ENCODE results near the gene OPRD1. TPM values are rescaled to one million over a fixed set of nuclear protein-coding genes. Genes with fewer than 3 reads are reported as not detected.

The OPRD1 gene
- total and polyA plus RNA-seq, 2 of the 4 experiments (the other 2 are of a cell fraction): under 0.01 TPM; not detected in 1

GRCh38 chr1:28917757-28918118, 105.8 kb downstream of the OPRD1 start:
- TF ChIP-seq MAZ (IDR thresholded peaks at IDR 0.05; ENCODE audit: borderline replicate concordance, low read depth, low read length) (no peak), RFX5 (IDR thresholded peaks at IDR 0.05; ENCODE audit: low read depth, low read length) (no peak), RAD21 (IDR thresholded peaks at IDR 0.05; ENCODE audit: low read length) (no peak), CHD1 (IDR thresholded peaks at IDR 0.05; ENCODE audit: low read depth, low read length) (no peak), MXI1 (IDR thresholded peaks at IDR 0.05; ENCODE audit: borderline replicate concordance, low read depth, low read length) (no peak), BHLHE40 (IDR thresholded peaks at IDR 0.05; ENCODE audit: low read depth, low read length) (no peak), RCOR1 (IDR thresholded peaks at IDR 0.05; ENCODE audit: insufficient replicate concordance, low read length) (no peak), CTCF (conservative IDR thresholded peaks at IDR 0.05; ENCODE audit: low read depth, low read length) (no peak), MAFK (IDR thresholded peaks at IDR 0.05; ENCODE audit: low read depth, low read length) (no peak), NFE2L2 (IDR thresholded peaks at IDR 0.05; ENCODE audit: low read depth, low read length) (no peak), POLR2A (IDR thresholded peaks at IDR 0.05; ENCODE audit: low read depth, low read length) (no peak), USF2 (IDR thresholded peaks at IDR 0.05; ENCODE audit: low read depth, low read length) (no peak), FOS (IDR thresholded peaks at IDR 0.05; ENCODE audit: low read depth, low read length) (no peak), SMC3 (IDR thresholded peaks at IDR 0.05; ENCODE audit: low read depth, low read length) (no peak), ELK1 (IDR thresholded peaks at IDR 0.05; ENCODE audit: borderline replicate concordance, low read depth, low read length) (no peak), CEBPB (IDR thresholded peaks at IDR 0.05; ENCODE audit: low read depth, low read length) (no peak)
- Histone ChIP-seq H2AK9ac (replicated peaks; ENCODE audit: low read depth, low read length, poor library complexity) (no peak overlapping the region), H3K36me3 (ENCODE audit: control insufficient read depth, insufficient read depth, low read length) (no peaks in the 10 kb centered on the region), H2BK120ac (ENCODE audit: low read depth, low read length) (no peak overlapping the region), H3K23ac (ENCODE audit: low read depth, low read length) (no peak overlapping the region), H3K4me2 (ENCODE audit: low read depth, low read length) (no peak overlapping the region), H3K56ac (ENCODE audit: extremely low read depth, insufficient read depth, low read length) (no peak overlapping the region), H2BK20ac (ENCODE audit: low read depth, low read length) (no peak overlapping the region), H3K27me3 (ENCODE audit: control insufficient read depth, insufficient read depth, low read length) (no peaks in the 10 kb centered on the region), H3K9me3 (ENCODE audit: control insufficient read depth, insufficient read depth, low read length) (no peaks in the 10 kb centered on the region), H4K5ac (ENCODE audit: low read depth, low read length) (no peak overlapping the region), H4K20me1 (ENCODE audit: insufficient read depth, low read length) (no peaks in the 10 kb centered on the region), H2BK15ac (ENCODE audit: low read depth, low read length) (no peak overlapping the region), H3K9me1 (ENCODE audit: insufficient read depth, low read length) (0 out of 2 replicates have a peak, but pooled peaks cover 3% of the 10 kb centered on the region), H4K8ac (ENCODE audit: low read depth in 2 of 2, low read length in 2 of 2) (no peak overlapping the region), H2BK5ac (ENCODE audit: low read depth, low read length, poor library complexity, severe bottlenecking) (no peak overlapping the region), H3K14ac (replicated peaks; ENCODE audit: low read depth, low read length) (no peak overlapping the region), H4K91ac (ENCODE audit: insufficient read depth, low read depth, low read length) (no peak overlapping the region), H3K4me3 (ENCODE audit: insufficient read depth, low read depth, low read length) (no peak overlapping the region), H3K4me1 (ENCODE audit: control insufficient read depth, insufficient read depth, low read length) (peaks cover 5% of the 10 kb centered on the region; the same call in 1 of the 2 replicates), H2AFZ (replicated peaks; ENCODE audit: low read length, poor library complexity) (no peak overlapping the region), H3K79me1 (ENCODE audit: low read depth in 1 of 2, low read length in 2 of 2) (no peaks in the 10 kb centered on the region), H2AK5ac (ENCODE audit: low read depth, low read length) (no peak overlapping the region), H3K4ac (ENCODE audit: low read depth, low read length) (no peak overlapping the region), H3K18ac (ENCODE audit: low read depth, low read length) (no peak overlapping the region), H3K9ac (ENCODE audit: low read depth, low read length) (no peak overlapping the region), H3K27ac (ENCODE audit: insufficient read depth, low read length) (no peak overlapping the region)
- dilution Hi-C loops (cut with HindIII; ENCODE audit: low sequenced_read_pairs, unreplicated experiment): no loop called here
- intact Hi-C loops (cut with micrococcal nuclease): no loop called here
- in situ Hi-C loops (cut with MboI; ENCODE audit: low sequenced_read_pairs): no loop called here
- 40% methylated on average over 1 of the region's 2 CpGs; no CpG with 5 or more reads in 1 of the 2 experiments for WGBS, 2 experiments (ENCODE audit: extremely low coverage in 2 of 2, insufficient read length in 1 of 2)
- BruUV-seq (replicated peaks): no TSS peak
- ChIA-PET POLR2A (ENCODE audit: unreplicated experiment) (no interaction called here), CTCF (interaction anchor here (0.5 kb wide), 1 partner anchor 124 kb away, joined by 3 read pairs; no protein-coding TSS in a partner anchor)
- DNase-seq (no peak), ATAC-seq (ENCODE audit: low read depth) (no peak)
